Erythroblast (primary cell): ENCODE data around the gene MLLT10.

Source experiments
- GATA1 ChIP-seq: IDR thresholded peaks from 2 replicates; pipeline ENCODE4 v1.6.1; 2011; ENCODE audit warnings: low read depth, mild to moderate bottlenecking, control low read depth, low read length, moderate library complexity
- POLR2A ChIP-seq: IDR thresholded peaks from 2 replicates; pipeline ENCODE4 v1.6.1; 2011; ENCODE audit warnings: mild to moderate bottlenecking, low read length

- TF ChIP-seq POLR2A (no peak), GATA1 (no peak)
These were observed 38.9 kb upstream of the MLLT10 start for GRCh38 chr10:21495002-21495751.
